ENCODE data around the gene ERP27. TPM values are rescaled to one million over a fixed set of nuclear protein-coding genes. Genes with fewer than 3 reads are reported as not detected.

The ERP27 gene
- total RNA-seq, 1 donor from 2014 or later = 5.4 TPM

DNA sequence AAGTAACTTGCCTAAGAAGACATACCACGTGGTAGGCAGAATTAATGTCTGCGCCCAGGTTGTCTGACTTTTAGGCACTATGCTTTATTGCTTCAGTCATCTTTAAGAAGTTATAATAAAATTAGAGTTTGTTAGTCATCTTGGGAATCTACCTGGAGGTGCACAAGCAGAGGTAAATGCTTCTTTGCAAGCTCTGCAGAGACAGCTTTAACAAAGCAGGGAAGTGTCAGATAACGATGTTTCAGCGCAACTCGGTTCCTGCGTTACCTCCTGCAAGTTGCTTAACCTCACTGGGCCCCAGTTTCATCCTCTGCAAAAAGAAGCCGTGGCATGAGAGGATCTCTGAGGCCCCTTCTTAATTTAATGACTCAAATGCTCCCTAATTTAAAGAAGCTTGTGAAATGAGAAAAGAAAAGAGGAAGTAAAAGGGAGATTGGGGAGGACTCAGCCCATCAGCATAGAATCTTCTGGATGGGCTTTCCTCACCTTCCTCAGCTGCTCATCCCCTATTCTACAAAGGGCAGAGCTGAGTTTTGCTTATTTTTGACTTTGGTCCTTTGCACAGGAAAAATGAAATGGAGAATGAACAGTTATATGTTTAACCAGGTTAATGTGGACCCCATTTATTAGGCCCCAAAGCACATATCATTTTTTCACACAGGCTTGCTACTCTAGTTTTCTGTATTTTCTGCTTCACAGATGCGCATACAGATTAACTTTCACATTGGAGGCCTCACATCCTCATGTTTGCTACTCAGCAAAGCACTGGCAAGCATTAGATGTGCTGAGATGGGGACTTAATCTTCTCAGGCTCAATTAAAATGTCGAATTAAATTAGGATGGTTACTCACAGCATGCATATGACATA, 17.9 kb upstream of the ERP27 start:
- Mint-ChIP-seq H3K4me1 (peaks cover 90% of the 10 kb centered on the region), H3K4me3 (peak overlapping the region; percentile 58), H3K36me3 (ENCODE audit: low read depth) (peaks cover 60% of the 10 kb centered on the region), H3K27me3 (no peaks in the 10 kb centered on the region), H3K9me3 (no peaks in the 10 kb centered on the region), H3K27ac (peak overlapping the region; percentile 98)
- intact Hi-C loops (cut with micrococcal nuclease) = loop anchor here (1.0 to 10.0 kb wide), 6 partner anchors 8 to 1855 kb away; no protein-coding TSS in a partner anchor
- ATAC-seq (ENCODE audit: low read depth) (peak; percentile 38), DNase-seq (no peak)
- ChIA-PET CTCF (interaction anchor here (1.8 kb wide), 1 partner anchor 40 kb away, joined by 9 read pairs; no protein-coding TSS in a partner anchor), POLR2A (interaction anchor here (0.8 to 7.2 kb wide), 10 partner anchors 9 to 591 kb away, joined by 3 to 98 read pairs (median 4); partner anchors contain the start of genes ATF7IP, C12orf60, ERP27 and WBP11)
- TF ChIP-seq, protein P1, sequence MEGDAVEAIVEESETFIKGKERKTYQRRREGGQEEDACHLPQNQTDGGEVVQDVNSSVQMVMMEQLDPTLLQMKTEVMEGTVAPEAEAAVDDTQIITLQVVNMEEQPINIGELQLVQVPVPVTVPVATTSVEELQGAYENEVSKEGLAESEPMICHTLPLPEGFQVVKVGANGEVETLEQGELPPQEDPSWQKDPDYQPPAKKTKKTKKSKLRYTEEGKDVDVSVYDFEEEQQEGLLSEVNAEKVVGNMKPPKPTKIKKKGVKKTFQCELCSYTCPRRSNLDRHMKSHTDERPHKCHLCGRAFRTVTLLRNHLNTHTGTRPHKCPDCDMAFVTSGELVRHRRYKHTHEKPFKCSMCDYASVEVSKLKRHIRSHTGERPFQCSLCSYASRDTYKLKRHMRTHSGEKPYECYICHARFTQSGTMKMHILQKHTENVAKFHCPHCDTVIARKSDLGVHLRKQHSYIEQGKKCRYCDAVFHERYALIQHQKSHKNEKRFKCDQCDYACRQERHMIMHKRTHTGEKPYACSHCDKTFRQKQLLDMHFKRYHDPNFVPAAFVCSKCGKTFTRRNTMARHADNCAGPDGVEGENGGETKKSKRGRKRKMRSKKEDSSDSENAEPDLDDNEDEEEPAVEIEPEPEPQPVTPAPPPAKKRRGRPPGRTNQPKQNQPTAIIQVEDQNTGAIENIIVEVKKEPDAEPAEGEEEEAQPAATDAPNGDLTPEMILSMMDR (IDR thresholded peaks at IDR 0.05) = no peak

GRCh38 chr12:14954269-14954668, 15.9 kb upstream of the ERP27 start:
- Mint-ChIP-seq H3K4me1 (peaks cover 98% of the 10 kb centered on the region), H3K36me3 (ENCODE audit: low read depth) (peaks cover 62% of the 10 kb centered on the region), H3K4me3 (peak overlapping the region; percentile 19), H3K27me3 (no peaks in the 10 kb centered on the region), H3K27ac (peak overlapping the region; percentile 96), H3K9me3 (no peaks in the 10 kb centered on the region)
- TF ChIP-seq, protein P1 (IDR thresholded peaks at IDR 0.05) = no peak
- POLR2A ChIA-PET = interaction anchor here (0.6 to 1.9 kb wide), 6 partner anchors 7 to 183 kb away, joined by 3 to 10 read pairs (median 4); a partner anchor contains a TSS
- ATAC-seq (ENCODE audit: low read depth) = no peak
- no peak for DNase-seq
- intact Hi-C loops (cut with micrococcal nuclease) = loop anchor here (10.0 kb wide), 2 partner anchors 559 to 759 kb away; no protein-coding TSS in a partner anchor
- CTCF ChIA-PET = no interaction called here

- ATAC-seq (ENCODE audit: low read depth) (no peak), DNase-seq (no peak)
- ChIA-PET CTCF (no interaction called here), POLR2A (interaction anchor here (0.6 to 1.9 kb wide), 5 partner anchors 8 to 183 kb away, joined by 3 to 10 read pairs (median 5); a partner anchor contains a TSS)
- peaks cover 62% of the 10 kb centered on the region for H3K36me3 Mint-ChIP-seq (ENCODE audit: low read depth)
- peak overlapping the region; percentile 77 for H3K4me3 Mint-ChIP-seq
- intact Hi-C loops (cut with micrococcal nuclease) = loop anchor here (2.0 to 10.0 kb wide), 4 partner anchors 15 to 759 kb away; partner anchors contain the start of genes C12orf60, ERP27 and WBP11
- H3K27ac Mint-ChIP-seq = peak overlapping the region; percentile 96
- H3K9me3 Mint-ChIP-seq = no peaks in the 10 kb centered on the region
- TF ChIP-seq, protein P1 (IDR thresholded peaks at IDR 0.05) = no peak
- H3K27me3 Mint-ChIP-seq = no peaks in the 10 kb centered on the region
- H3K4me1 Mint-ChIP-seq = peaks cover 98% of the 10 kb centered on the region
Observed at GRCh38 chr12:14953752-14954151, 15.4 kb upstream of the ERP27 start.

GRCh38 chr12:14952299-14952921, 14.1 kb upstream of the ERP27 start:
- ChIA-PET CTCF (no interaction called here), POLR2A (interaction anchor here (0.6 to 1.5 kb wide), 9 partner anchors 9 to 308 kb away, joined by 3 to 7 read pairs (median 4); partner anchors contain the start of genes ARHGDIB and WBP11)
- H3K4me3 Mint-ChIP-seq = peak overlapping the region; percentile 77
- intact Hi-C loops (cut with micrococcal nuclease) = loop anchor here (1.0 to 10.0 kb wide), 5 partner anchors 9 to 758 kb away; partner anchors contain the start of genes ARHGDIB, C12orf60, ERP27 and WBP11
- H3K27ac Mint-ChIP-seq = peak overlapping the region; percentile 96
- peaks cover 64% of the 10 kb centered on the region for H3K36me3 Mint-ChIP-seq (ENCODE audit: low read depth)
- peaks cover 98% of the 10 kb centered on the region for H3K4me1 Mint-ChIP-seq
- no peak for DNase-seq
- TF ChIP-seq, protein P1 (IDR thresholded peaks at IDR 0.05) = no peak
- no peaks in the 10 kb centered on the region for H3K27me3 Mint-ChIP-seq
- peak; percentile 43 for ATAC-seq (ENCODE audit: low read depth)
- no peaks in the 10 kb centered on the region for H3K9me3 Mint-ChIP-seq
